ENCODE measurements around the gene MAGI1.

Gene MAGI1

GRCh38 chr3:66010348-66010738, 28.4 kb downstream of the MAGI1 start:
- TF ChIP-seq REST (IDR thresholded peaks at IDR 0.05; ENCODE audit: insufficient replicate concordance, low read depth) (no peak), POLR2AphosphoS5 (IDR thresholded peaks at IDR 0.05; ENCODE audit: low read depth) (no peak), SPI1 (IDR thresholded peaks at IDR 0.05; ENCODE audit: borderline replicate concordance, low read depth) (no peak), GABPA (IDR thresholded peaks at IDR 0.05; ENCODE audit: low read depth) (no peak), CTCF (IDR thresholded peaks at IDR 0.05; ENCODE audit: insufficient read depth, low read length) (no peak)
- no peak for DNase-seq (ENCODE audit: low read depth in 1 of 2, low spot score in 1 of 2)
- Histone ChIP-seq H3K27me3 (ENCODE audit: insufficient read depth, poor library complexity, severe bottlenecking) (no peaks in the 10 kb centered on the region), H3K4me3 (replicated peaks; ENCODE audit: insufficient read depth, low read length) (no peak overlapping the region), H3K27ac (replicated peaks) (no peak overlapping the region)

- TF ChIP-seq SPI1 (IDR thresholded peaks at IDR 0.05; ENCODE audit: borderline replicate concordance, low read depth) (no peak), REST (IDR thresholded peaks at IDR 0.05; ENCODE audit: insufficient replicate concordance, low read depth) (no peak), CTCF (IDR thresholded peaks at IDR 0.05; ENCODE audit: insufficient read depth, low read length) (no peak), POLR2AphosphoS5 (IDR thresholded peaks at IDR 0.05; ENCODE audit: low read depth) (no peak), GABPA (IDR thresholded peaks at IDR 0.05; ENCODE audit: low read depth) (no peak)
- H3K4me3 ChIP-seq (replicated peaks; ENCODE audit: insufficient read depth, low read length): no peak overlapping the region
Measured at GRCh38 chr3:66004244-66004643, 34.5 kb downstream of the MAGI1 start.

GRCh38 chr3:66001626-66002025, 37.1 kb downstream of the MAGI1 start:
- DNase-seq (ENCODE audit: low read depth in 1 of 2, low spot score in 1 of 2): no peak

More at GRCh38 chr3:66004244-66004643, 34.5 kb downstream of the MAGI1 start:
- H3K27ac ChIP-seq (replicated peaks): no peak overlapping the region
- H3K27me3 ChIP-seq (ENCODE audit: insufficient read depth, poor library complexity, severe bottlenecking): no peaks in the 10 kb centered on the region
- no peak for DNase-seq (ENCODE audit: low read depth in 1 of 2, low spot score in 1 of 2)

GRCh38 chr3:66000506-66000905, 38.2 kb downstream of the MAGI1 start:
- no peak for DNase-seq (ENCODE audit: low read depth in 1 of 2, low spot score in 1 of 2)
- Histone ChIP-seq H3K4me3 (replicated peaks; ENCODE audit: insufficient read depth, low read length) (no peak overlapping the region), H3K27ac (replicated peaks) (no peak overlapping the region), H3K27me3 (ENCODE audit: insufficient read depth, poor library complexity, severe bottlenecking) (no peaks in the 10 kb centered on the region)
- TF ChIP-seq REST (IDR thresholded peaks at IDR 0.05; ENCODE audit: insufficient replicate concordance, low read depth): no peak
- TF ChIP-seq POLR2AphosphoS5 (IDR thresholded peaks at IDR 0.05; ENCODE audit: low read depth): no peak
- no peak for TF ChIP-seq SPI1 (IDR thresholded peaks at IDR 0.05; ENCODE audit: borderline replicate concordance, low read depth)
- no peak for TF ChIP-seq GABPA (IDR thresholded peaks at IDR 0.05; ENCODE audit: low read depth)
- TF ChIP-seq CTCF (IDR thresholded peaks at IDR 0.05; ENCODE audit: insufficient read depth, low read length): no peak

More at GRCh38 chr3:66001626-66002025, 37.1 kb downstream of the MAGI1 start:
- no peaks in the 10 kb centered on the region for H3K27me3 ChIP-seq (ENCODE audit: insufficient read depth, poor library complexity, severe bottlenecking)
- H3K4me3 ChIP-seq (replicated peaks; ENCODE audit: insufficient read depth, low read length): no peak overlapping the region
- H3K27ac ChIP-seq (replicated peaks): no peak overlapping the region
- no peak for TF ChIP-seq GABPA (IDR thresholded peaks at IDR 0.05; ENCODE audit: low read depth)
- no peak for TF ChIP-seq POLR2AphosphoS5 (IDR thresholded peaks at IDR 0.05; ENCODE audit: low read depth)

All from HL-60 (cell line).